ENCODE measurements around the gene GHRHR. TPM values are rescaled to one million over a fixed set of nuclear protein-coding genes. Genes with fewer than 3 reads are reported as not detected.

The GHRHR gene
- total and polyA plus RNA-seq, 2 of the 4 experiments (the other 2 are of a cell fraction) = not detected

- Histone ChIP-seq H3K9ac (ENCODE audit: low read depth, low read length) (no peak overlapping the region), H4K91ac (ENCODE audit: insufficient read depth, low read depth, low read length) (no peak overlapping the region), H4K8ac (ENCODE audit: low read depth in 2 of 2, low read length in 2 of 2) (no peak overlapping the region), H2BK15ac (ENCODE audit: low read depth, low read length) (no peak overlapping the region), H3K18ac (ENCODE audit: low read depth, low read length) (no peak overlapping the region), H2BK5ac (ENCODE audit: low read depth, low read length, poor library complexity, severe bottlenecking) (no peak overlapping the region), H2BK120ac (ENCODE audit: low read depth, low read length) (no peak overlapping the region), H3K9me1 (ENCODE audit: insufficient read depth, low read length) (no peaks in the 10 kb centered on the region), H2BK20ac (ENCODE audit: low read depth, low read length) (no peak overlapping the region), H3K56ac (ENCODE audit: extremely low read depth, insufficient read depth, low read length) (no peak overlapping the region), H3K23ac (ENCODE audit: low read depth, low read length) (no peak overlapping the region), H3K9me3 (ENCODE audit: control insufficient read depth, insufficient read depth, low read length) (no peaks in the 10 kb centered on the region), H3K27me3 (ENCODE audit: control insufficient read depth, insufficient read depth, low read length) (peaks cover 21% of the 10 kb centered on the region), H3K4ac (ENCODE audit: low read depth, low read length) (no peak overlapping the region), H2AFZ (replicated peaks; ENCODE audit: low read length, poor library complexity) (no peak overlapping the region), H3K27ac (ENCODE audit: insufficient read depth, low read length) (no peak overlapping the region), H4K5ac (ENCODE audit: low read depth, low read length) (no peak overlapping the region), H3K4me2 (ENCODE audit: low read depth, low read length) (no peak overlapping the region), H3K4me1 (ENCODE audit: control insufficient read depth, insufficient read depth, low read length) (no peaks in the 10 kb centered on the region), H3K4me3 (ENCODE audit: insufficient read depth, low read depth, low read length) (no peak overlapping the region), H3K14ac (replicated peaks; ENCODE audit: low read depth, low read length) (no peak overlapping the region), H2AK5ac (ENCODE audit: low read depth, low read length) (no peak overlapping the region), H3K79me1 (ENCODE audit: low read depth in 1 of 2, low read length in 2 of 2) (no peaks in the 10 kb centered on the region), H2AK9ac (replicated peaks; ENCODE audit: low read depth, low read length, poor library complexity) (no peak overlapping the region), H4K20me1 (ENCODE audit: insufficient read depth, low read length) (no peaks in the 10 kb centered on the region), H3K36me3 (ENCODE audit: control insufficient read depth, insufficient read depth, low read length) (no peaks in the 10 kb centered on the region)
- ChIA-PET POLR2A (ENCODE audit: unreplicated experiment) (no interaction called here), CTCF (no interaction called here)
- intact Hi-C loops (cut with micrococcal nuclease) (no loop called here), in situ Hi-C loops (cut with MboI; ENCODE audit: low sequenced_read_pairs) (no loop called here), dilution Hi-C loops (cut with HindIII; ENCODE audit: low sequenced_read_pairs, unreplicated experiment) (no loop called here)
- DNase-seq = no peak
- ATAC-seq (ENCODE audit: low read depth) = no peak
- WGBS, 2 experiments (ENCODE audit: extremely low coverage in 2 of 2, insufficient read length in 1 of 2) = 32% methylated on average over 8 of the region's 16 CpGs; no CpG with 5 or more reads in 1 of the 2 experiments
- TF ChIP-seq BHLHE40 (IDR thresholded peaks at IDR 0.05; ENCODE audit: low read depth, low read length) (no peak), POLR2A (IDR thresholded peaks at IDR 0.05; ENCODE audit: low read depth, low read length) (no peak), ELK1 (IDR thresholded peaks at IDR 0.05; ENCODE audit: borderline replicate concordance, low read depth, low read length) (no peak), SMC3 (IDR thresholded peaks at IDR 0.05; ENCODE audit: low read depth, low read length) (no peak), MAFK (IDR thresholded peaks at IDR 0.05; ENCODE audit: low read depth, low read length) (no peak), USF2 (IDR thresholded peaks at IDR 0.05; ENCODE audit: low read depth, low read length) (no peak), RFX5 (IDR thresholded peaks at IDR 0.05; ENCODE audit: low read depth, low read length) (no peak), RAD21 (IDR thresholded peaks at IDR 0.05; ENCODE audit: low read length) (no peak), RCOR1 (IDR thresholded peaks at IDR 0.05; ENCODE audit: insufficient replicate concordance, low read length) (no peak), MAZ (IDR thresholded peaks at IDR 0.05; ENCODE audit: borderline replicate concordance, low read depth, low read length) (no peak), CTCF (conservative IDR thresholded peaks at IDR 0.05; ENCODE audit: low read depth, low read length) (no peak), MXI1 (IDR thresholded peaks at IDR 0.05; ENCODE audit: borderline replicate concordance, low read depth, low read length) (no peak), FOS (IDR thresholded peaks at IDR 0.05; ENCODE audit: low read depth, low read length) (no peak)
- BruUV-seq (replicated peaks) = no TSS peak
Observed at GRCh38 chr7:30986738-30987137, 23.0 kb downstream of the GHRHR start.
